ENCODE results near the gene HRCT1. TPM values are rescaled to one million over a fixed set of nuclear protein-coding genes. Genes with fewer than 3 reads are reported as not detected.
A peak's percentile ranks its signal among the peaks of the same experiment; 100 is the strongest.

Gene HRCT1
- total RNA-seq (2022) (4.4 and 6.0 TPM in 2 replicates), Bru-seq, nascent RNA (percentile 54 among the genes with signal in this experiment), BruChase-seq, experiment 1, labeled RNA remaining after a 6-hour chase (percentile 39 among the genes with signal in this experiment), BruChase-seq, experiment 2, labeled RNA remaining after a 2-hour chase (percentile 57 among the genes with signal in this experiment)
- long read RNA-seq, transcript HRCT1-201 (1 exons, 950 nt), result major isoform, 7 of 7 reads
- long read RNA-seq, partial matches to known transcripts, result 0 of 7 reads
- long read RNA-seq, other reads (novel, unspliced or antisense), result 0 of 7 reads

DNA sequence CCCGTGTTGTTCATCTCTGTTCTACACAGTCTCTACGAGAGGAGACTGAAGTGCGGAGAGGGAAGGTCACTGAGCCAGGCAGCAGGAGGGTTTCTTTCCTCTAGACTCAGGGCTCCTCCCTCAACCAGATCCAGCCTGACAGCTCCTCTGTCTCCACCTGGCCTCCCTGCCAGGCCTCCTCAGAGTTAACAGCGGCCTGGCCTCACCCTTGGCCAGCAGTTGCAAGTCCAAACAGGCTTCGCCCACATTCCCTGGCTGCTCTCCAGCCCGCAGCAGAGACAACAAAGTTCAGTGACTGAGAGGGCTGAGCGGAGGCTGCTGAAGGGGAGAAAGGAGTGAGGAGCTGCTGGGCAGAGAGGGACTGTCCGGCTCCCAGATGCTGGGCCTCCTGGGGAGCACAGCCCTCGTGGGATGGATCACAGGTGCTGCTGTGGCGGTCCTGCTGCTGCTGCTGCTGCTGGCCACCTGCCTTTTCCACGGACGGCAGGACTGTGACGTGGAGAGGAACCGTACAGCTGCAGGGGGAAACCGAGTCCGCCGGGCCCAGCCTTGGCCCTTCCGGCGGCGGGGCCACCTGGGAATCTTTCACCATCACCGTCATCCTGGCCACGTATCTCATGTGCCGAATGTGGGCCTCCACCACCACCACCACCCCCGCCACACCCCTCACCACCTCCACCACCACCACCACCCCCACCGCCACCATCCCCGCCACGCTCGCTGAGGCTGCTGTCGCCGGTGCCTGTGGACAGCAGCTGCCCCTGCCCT, at the start of gene HRCT1:
TSS of gene HRCT1 (plus strand) at position 291 of the 768 bp plus-strand sequence. CDS start at position 377, 86 bp downstream.
- intact Hi-C loops (cut with micrococcal nuclease), result loop anchor here (2.0 to 10.0 kb wide), 2 partner anchors 115 to 251 kb away; partner anchors contain the start of genes CCDC107, NPR2, RMRP and SIT1
- H3K27ac Mint-ChIP-seq (ENCODE audit: low read depth, unreplicated experiment), result peak within 1 kb of the TSS; percentile 76
- no peak for TF ChIP-seq CTCF (IDR thresholded peaks at IDR 0.05; ENCODE audit: unreplicated experiment)
- no peaks in the 10 kb centered on the region for H3K36me3 Mint-ChIP-seq (ENCODE audit: insufficient read depth, unreplicated experiment)
- ChIA-PET POLR2A (interaction anchor here (0.6 to 4.8 kb wide), 23 partner anchors 9 to 810 kb away, joined by 3 to 55 read pairs (median 5); partner anchors contain the start of genes CCDC107, CLTA, CREB3 and GBA2), CTCF (interaction anchor here (0.6 to 7.8 kb wide), 10 partner anchors 9 to 285 kb away, joined by 3 to 88 read pairs (median 4); no protein-coding TSS in a partner anchor)
- H3K4me3 Mint-ChIP-seq (ENCODE audit: unreplicated experiment), result peak within 1 kb of the TSS; percentile 78
- H3K27me3 Mint-ChIP-seq (ENCODE audit: insufficient read depth, unreplicated experiment), result no peaks in the 10 kb centered on the region
- no peaks in the 10 kb centered on the region for H3K9me3 Mint-ChIP-seq (ENCODE audit: unreplicated experiment)
- peak; percentile 99 for DNase-seq (ENCODE audit: unreplicated experiment)
- BruUV-seq (replicated peaks), result no TSS peak
- H3K4me1 Mint-ChIP-seq (ENCODE audit: insufficient read depth, unreplicated experiment), result peaks cover 46% of the 10 kb centered on the region

GRCh38 chr9:35856206-35856605, 49.8 kb upstream of the HRCT1 start:
- Mint-ChIP-seq H3K4me3 (ENCODE audit: unreplicated experiment) (no peak overlapping the region), H3K36me3 (ENCODE audit: insufficient read depth, unreplicated experiment) (peaks cover 4% of the 10 kb centered on the region), H3K27ac (ENCODE audit: low read depth, unreplicated experiment) (no peak overlapping the region), H3K4me1 (ENCODE audit: insufficient read depth, unreplicated experiment) (no peaks in the 10 kb centered on the region), H3K27me3 (ENCODE audit: insufficient read depth, unreplicated experiment) (peaks cover 39% of the 10 kb centered on the region), H3K9me3 (ENCODE audit: unreplicated experiment) (no peaks in the 10 kb centered on the region)
- TF ChIP-seq CTCF (IDR thresholded peaks at IDR 0.05; ENCODE audit: unreplicated experiment), result no peak
- intact Hi-C loops (cut with micrococcal nuclease), result no loop called here
- POLR2A ChIA-PET, result interaction anchor here (0.6 to 0.9 kb wide), 2 partner anchors 42 to 309 kb away, joined by 3 to 4 read pairs; partner anchors contain the start of gene HINT2
- no peak for DNase-seq (ENCODE audit: unreplicated experiment)
- no TSS peak for BruUV-seq (replicated peaks)
- CTCF ChIA-PET, result interaction anchor here (1.2 to 1.4 kb wide), 2 partner anchors 24 to 89 kb away, joined by 5 to 7 read pairs; no protein-coding TSS in a partner anchor

DNA sequence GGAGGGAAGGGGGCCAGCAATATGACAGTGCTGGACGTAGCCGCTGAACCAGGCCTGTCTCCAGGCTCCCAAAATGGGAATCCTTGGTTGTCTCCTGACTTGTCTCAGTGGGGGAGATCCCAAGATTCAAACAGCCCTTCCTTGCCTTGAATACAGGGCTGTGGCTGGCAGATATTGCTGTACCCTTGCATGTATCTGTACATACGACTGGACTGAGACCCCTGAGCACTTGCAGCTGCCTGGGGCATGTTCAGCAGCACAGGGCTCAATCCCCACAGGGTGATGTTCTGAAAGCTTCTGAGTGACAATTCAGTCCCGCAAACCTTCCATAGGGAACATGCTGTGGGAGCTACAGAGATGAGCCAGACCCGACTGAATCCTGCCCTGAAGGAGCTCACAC, 49.1 kb upstream of the HRCT1 start:
- H3K4me1 Mint-ChIP-seq (ENCODE audit: insufficient read depth, unreplicated experiment), result no peaks in the 10 kb centered on the region
- H3K4me3 Mint-ChIP-seq (ENCODE audit: unreplicated experiment), result no peak overlapping the region
- no peak overlapping the region for H3K27ac Mint-ChIP-seq (ENCODE audit: low read depth, unreplicated experiment)
- H3K27me3 Mint-ChIP-seq (ENCODE audit: insufficient read depth, unreplicated experiment), result peaks cover 46% of the 10 kb centered on the region
- H3K36me3 Mint-ChIP-seq (ENCODE audit: insufficient read depth, unreplicated experiment), result peaks cover 4% of the 10 kb centered on the region
- TF ChIP-seq CTCF (IDR thresholded peaks at IDR 0.05; ENCODE audit: unreplicated experiment), result no peak
- BruUV-seq (replicated peaks), result no TSS peak
- intact Hi-C loops (cut with micrococcal nuclease), result no loop called here
- ChIA-PET CTCF (interaction anchor here (0.6 to 1.4 kb wide), 4 partner anchors 12 to 308 kb away, joined by 3 to 7 read pairs (median 4); no protein-coding TSS in a partner anchor), POLR2A (interaction anchor here (0.9 to 1.5 kb wide), 3 partner anchors 20 to 59 kb away, joined by 3 to 4 read pairs (median 3); partner anchors contain the start of gene HINT2)
- no peak for DNase-seq (ENCODE audit: unreplicated experiment)
- no peaks in the 10 kb centered on the region for H3K9me3 Mint-ChIP-seq (ENCODE audit: unreplicated experiment)

DNA sequence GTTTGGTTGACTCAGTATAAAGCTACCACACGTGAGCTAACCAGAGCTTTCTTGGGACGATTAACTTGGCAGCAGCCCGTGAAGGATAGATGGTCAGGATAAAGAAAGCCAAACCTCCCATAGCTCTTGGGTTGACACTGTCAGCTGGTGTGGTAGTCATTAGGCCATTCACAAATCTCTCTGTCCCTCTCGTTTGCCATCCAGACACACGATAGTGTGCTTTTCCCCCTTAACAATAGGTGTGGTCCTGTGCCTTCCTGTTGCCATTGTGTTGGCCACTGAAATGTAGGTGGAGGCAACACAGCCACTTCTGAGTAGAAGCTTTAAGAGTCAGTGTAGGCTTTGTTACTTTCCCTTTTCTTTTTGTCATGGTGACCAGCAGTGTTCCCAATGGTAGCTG, 47.5 kb upstream of the HRCT1 start:
- Mint-ChIP-seq H3K27me3 (ENCODE audit: insufficient read depth, unreplicated experiment) (peaks cover 47% of the 10 kb centered on the region), H3K27ac (ENCODE audit: low read depth, unreplicated experiment) (no peak overlapping the region), H3K9me3 (ENCODE audit: unreplicated experiment) (no peaks in the 10 kb centered on the region), H3K4me3 (ENCODE audit: unreplicated experiment) (no peak overlapping the region), H3K36me3 (ENCODE audit: insufficient read depth, unreplicated experiment) (peaks cover 4% of the 10 kb centered on the region), H3K4me1 (ENCODE audit: insufficient read depth, unreplicated experiment) (no peaks in the 10 kb centered on the region)
- BruUV-seq (replicated peaks), result no TSS peak
- ChIA-PET CTCF (interaction anchor here (0.5 to 1.2 kb wide), 6 partner anchors 13 to 53 kb away, joined by 3 to 5 read pairs (median 4); no protein-coding TSS in a partner anchor), POLR2A (interaction anchor here (0.6 to 1.5 kb wide), 3 partner anchors 22 to 242 kb away, joined by 3 read pairs; no protein-coding TSS in a partner anchor)
- intact Hi-C loops (cut with micrococcal nuclease), result no loop called here
- TF ChIP-seq CTCF (IDR thresholded peaks at IDR 0.05; ENCODE audit: unreplicated experiment), result no peak
- no peak for DNase-seq (ENCODE audit: unreplicated experiment)
